GM12873 (cell line): Measurements from ENCODE around the gene FGD3.

Experiments used
- CTCF ChIP-seq: IDR thresholded peaks from 2 replicates; pipeline ENCODE4 v1.5.1; 2012; ENCODE audit warnings: low read depth, mild to moderate bottlenecking, moderate library complexity, low read length, control low read depth; ENCODE audit not compliant: insufficient read depth; ENCODE audit errors: missing control alignments

The FGD3 gene

GRCh38 chr9:93024646-93024910, 77.3 kb downstream of the FGD3 start:
- TF ChIP-seq CTCF: no peak

- no peak for TF ChIP-seq CTCF
These were observed 77.8 kb downstream of the FGD3 start for GRCh38 chr9:93024986-93025630.

GRCh38 chr9:93025736-93026135, 78.4 kb downstream of the FGD3 start:
- no peak for TF ChIP-seq CTCF

GRCh38 chr9:93026640-93027039, 79.3 kb downstream of the FGD3 start:
- TF ChIP-seq CTCF: no peak

GRCh38 chr9:93027750-93028149, 80.4 kb downstream of the FGD3 start:
- TF ChIP-seq CTCF: no peak

- TF ChIP-seq CTCF: no peak
These were observed 81.2 kb downstream of the FGD3 start for GRCh38 chr9:93028448-93029006.

GRCh38 chr9:93030642-93031628, 83.6 kb downstream of the FGD3 start:
- TF ChIP-seq CTCF: no peak
